HAP-1 (cell line): ENCODE measurements around the gene NDUFB1.

ENCODE experiments used
- DNase-seq, 2 experiments: peaks; one replicate each; pipeline ENCODE4 v3.0.0-alpha.2; 2016 to 2020; ENCODE audit warnings: low spot score in 2 of 2
- H3K27me3 ChIP-seq: fragments of 250-450 bp; sonication (Bioruptor Pico); 2 replicates; pipeline ENCODE4 v1.5.1; 2020; ENCODE audit warnings: low read depth, mild to moderate bottlenecking, moderate library complexity
- H3K36me3 ChIP-seq: fragments of 250-450 bp; sonication (Bioruptor Pico); replicated peaks from 2 replicates; pipeline ENCODE4 v1.5.1; 2020; ENCODE audit warnings: mild to moderate bottlenecking
- H3K4me1 ChIP-seq: fragments of 250-450 bp; sonication (Bioruptor Pico); 2 replicates; pipeline ENCODE4 v1.5.1; 2020; ENCODE audit warnings: mild to moderate bottlenecking
- H3K4me3 ChIP-seq: fragments of 250-450 bp; sonication (Bioruptor Pico); 2 replicates; pipeline ENCODE4 v1.5.1; 2020; ENCODE audit warnings: mild to moderate bottlenecking, moderate library complexity
- H3K9me3 ChIP-seq: fragments of 250-450 bp; sonication (Bioruptor Pico); 2 replicates; pipeline ENCODE4 v1.5.1; 2020; ENCODE audit warnings: mild to moderate bottlenecking, moderate library complexity
- in situ Hi-C: fragments of 300-500 bp; cut with MboI; formaldehyde crosslinking; loops from 3 replicates; pipeline ENCODE4 v1.14.3; 2020; ENCODE audit warnings: low sequenced_read_pairs, inconsistent platforms, mixed read lengths

The NDUFB1 gene

DNA sequence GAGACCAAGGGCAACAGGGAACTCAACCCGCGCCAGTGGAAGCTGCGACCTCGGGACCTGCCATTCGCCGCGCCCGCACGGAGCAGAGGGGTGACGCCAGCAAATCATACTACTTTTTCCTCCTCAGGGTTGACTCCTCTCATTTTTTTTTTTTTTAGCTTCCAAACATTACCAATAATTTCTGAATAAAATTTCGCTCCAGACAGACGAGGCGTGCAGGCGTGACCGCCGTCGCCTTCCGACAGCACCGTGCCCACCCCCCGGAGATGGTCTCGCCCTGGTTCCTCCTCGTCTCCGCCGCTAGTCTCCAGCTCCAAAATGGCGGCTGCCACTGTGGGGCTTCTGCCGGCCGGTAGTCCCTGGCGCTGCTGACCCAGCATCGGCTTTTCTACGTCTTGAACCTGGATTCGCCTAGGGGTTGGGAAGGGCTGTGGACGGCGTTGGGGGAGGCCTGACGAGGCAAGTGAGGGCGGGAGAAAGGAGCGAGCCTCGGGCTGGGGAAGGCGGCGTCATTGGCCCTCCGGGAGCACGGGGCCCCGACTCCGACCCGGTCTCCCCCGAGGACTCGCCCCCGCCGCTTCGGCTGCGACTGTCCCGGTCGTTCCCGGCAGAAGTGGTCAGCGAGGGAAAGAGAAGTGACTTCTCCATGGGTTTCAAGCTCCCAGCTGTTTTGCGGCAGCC lies at the start of gene NDUFB1, which contains the start of gene CPSF2:
TSS of gene NDUFB1 (minus strand) at position 37 of the 681 bp plus-strand sequence. CDS start 4,069 bp downstream, outside the sequence.
TSS of gene CPSF2 (plus strand) at position 300 of the 681 bp plus-strand sequence. CDS start 9,016 bp downstream, outside the sequence.
- Histone ChIP-seq H3K27me3 (no peaks in the 10 kb centered on the region), H3K4me3 (peak within 1 kb of the TSS; percentile 96), H3K36me3 (peaks cover 31% of the 10 kb centered on the region), H3K4me1 (peaks cover 15% of the 10 kb centered on the region), H3K9me3 (no peaks in the 10 kb centered on the region)
- in situ Hi-C loops, result no loop called here
- peak; percentile 66 to 88 for DNase-seq

DNA sequence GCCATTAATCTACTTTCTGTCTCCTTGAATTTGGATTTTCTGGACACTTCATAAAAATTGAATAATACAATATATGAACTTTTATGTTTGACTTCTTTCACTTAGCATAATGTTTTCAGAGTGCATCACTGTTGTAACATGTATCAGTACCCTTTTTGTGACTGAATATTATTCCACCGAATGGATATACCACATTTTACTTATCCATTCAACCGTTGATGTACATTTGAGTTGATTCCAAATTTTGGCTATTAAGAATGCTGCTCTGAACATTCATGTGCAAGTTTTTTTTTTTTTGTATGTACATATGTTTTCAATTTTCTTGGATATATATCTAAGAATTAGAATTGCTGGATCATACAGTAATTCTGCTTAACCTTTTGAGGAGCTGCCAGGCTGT lies 43.5 kb upstream of the NDUFB1 start:
- Histone ChIP-seq H3K4me1 (no peaks in the 10 kb centered on the region; the same call in 1 of the 2 replicates), H3K9me3 (no peaks in the 10 kb centered on the region), H3K4me3 (no peak overlapping the region), H3K36me3 (peaks cover 54% of the 10 kb centered on the region), H3K27me3 (no peaks in the 10 kb centered on the region)
- in situ Hi-C loops, result no loop called here
- no peak for DNase-seq

DNA sequence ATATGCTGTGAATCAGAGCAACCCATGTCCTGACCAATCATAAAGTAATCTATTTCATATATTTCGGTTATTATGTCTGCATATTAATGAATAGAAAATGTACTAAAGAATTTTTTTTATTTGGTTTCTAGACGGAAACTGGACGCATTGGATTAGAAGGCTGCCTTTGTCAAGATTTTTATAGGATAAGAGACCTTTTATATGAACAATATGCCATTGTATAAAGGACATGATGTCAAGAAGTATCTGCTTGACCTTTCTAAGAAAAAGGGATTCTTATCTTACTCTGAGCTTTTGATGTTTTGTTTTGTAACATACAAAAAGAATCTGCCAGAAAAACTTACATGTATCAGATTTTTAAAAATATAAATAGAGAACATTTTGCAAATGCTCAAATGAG lies 40.0 kb upstream of the NDUFB1 start:
- no peaks in the 10 kb centered on the region for H3K9me3 ChIP-seq
- in situ Hi-C loops, result no loop called here
- peaks cover 81% of the 10 kb centered on the region for H3K36me3 ChIP-seq
- H3K4me1 ChIP-seq, result no peaks in the 10 kb centered on the region; the same call in 1 of the 2 replicates
- peak in 1 of 2 experiments; percentile 26 for DNase-seq
- no peaks in the 10 kb centered on the region for H3K27me3 ChIP-seq
- H3K4me3 ChIP-seq, result no peak overlapping the region

DNA sequence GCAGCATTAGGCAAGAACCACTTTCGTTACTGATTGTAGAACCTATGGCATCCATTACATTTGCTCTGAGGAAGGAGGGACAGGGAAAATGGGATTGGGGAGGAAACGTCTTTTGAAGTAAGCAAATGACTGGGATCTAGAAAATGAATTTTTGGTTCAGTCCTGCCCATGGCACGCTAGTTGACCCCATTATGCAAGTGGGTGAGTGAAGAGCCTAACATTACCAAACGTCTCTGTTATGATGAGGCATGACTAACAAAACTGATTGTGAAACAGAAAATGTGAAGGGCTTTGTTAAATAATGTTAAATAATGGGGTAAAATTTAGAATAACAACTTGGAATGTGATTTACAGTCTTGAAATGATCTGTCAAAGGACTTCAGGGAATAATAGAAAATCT lies 39.1 kb upstream of the NDUFB1 start:
- Histone ChIP-seq H3K36me3 (peaks cover 87% of the 10 kb centered on the region), H3K4me3 (no peak overlapping the region), H3K4me1 (no peaks in the 10 kb centered on the region; the same call in 1 of the 2 replicates), H3K9me3 (no peaks in the 10 kb centered on the region), H3K27me3 (no peaks in the 10 kb centered on the region)
- DNase-seq, result no peak
- in situ Hi-C loops, result no loop called here

DNA sequence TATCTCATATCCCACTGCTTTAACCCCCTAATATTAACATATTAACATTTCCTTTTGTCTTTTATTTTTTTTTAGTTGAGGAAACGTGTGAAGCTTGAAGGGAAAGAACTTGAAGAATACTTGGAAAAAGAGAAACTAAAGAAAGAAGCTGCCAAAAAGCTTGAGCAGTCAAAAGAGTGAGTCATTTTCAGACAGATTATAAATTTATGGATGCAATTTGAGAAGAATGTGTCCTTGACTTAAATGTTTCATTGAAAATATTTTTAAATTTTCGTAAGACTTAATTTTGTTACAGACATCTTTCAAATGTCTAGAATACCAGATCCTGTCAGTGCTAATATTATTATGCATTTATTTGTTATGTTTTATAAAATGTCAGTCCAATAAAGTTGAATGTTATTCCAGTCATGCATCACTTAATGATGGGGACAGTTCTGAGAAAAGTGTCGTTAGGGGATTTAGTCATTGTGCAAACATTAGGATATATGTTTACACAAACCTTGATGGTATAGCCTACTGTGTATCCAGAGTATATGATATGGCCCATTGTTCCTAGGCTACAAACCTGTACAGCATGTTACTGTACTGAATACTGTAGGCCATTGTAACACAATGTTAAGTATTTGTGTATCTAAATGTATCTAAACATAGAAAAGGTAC lies 32.9 kb upstream of the NDUFB1 start:
- H3K4me3 ChIP-seq, result no peak overlapping the region
- no peaks in the 10 kb centered on the region for H3K9me3 ChIP-seq
- DNase-seq, result no peak
- in situ Hi-C loops, result no loop called here
- H3K27me3 ChIP-seq, result no peaks in the 10 kb centered on the region
- H3K4me1 ChIP-seq, result no peaks in the 10 kb centered on the region
- peaks cover 56% of the 10 kb centered on the region for H3K36me3 ChIP-seq

DNA sequence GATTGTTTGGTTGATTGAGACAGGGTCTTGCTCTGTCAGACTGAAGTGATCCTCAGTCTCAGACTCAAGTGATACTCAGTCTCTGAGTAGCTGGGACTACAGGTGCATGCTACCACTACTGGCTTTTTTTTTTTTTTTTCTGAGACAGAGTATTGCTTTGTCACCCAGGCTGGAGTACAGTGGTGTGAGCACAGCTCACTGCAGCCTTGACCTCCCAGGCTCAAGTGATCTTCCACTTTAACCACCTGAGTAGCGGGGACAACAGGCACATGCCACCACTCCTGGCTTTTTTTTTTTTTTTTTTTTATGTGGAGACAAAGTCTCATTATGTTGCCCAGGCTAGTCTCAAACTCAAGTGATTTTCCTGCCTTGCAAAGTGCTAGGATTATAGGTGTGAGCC lies 32.1 kb upstream of the NDUFB1 start:
- no peak for DNase-seq
- no peaks in the 10 kb centered on the region for H3K27me3 ChIP-seq
- H3K9me3 ChIP-seq, result no peaks in the 10 kb centered on the region
- in situ Hi-C loops, result no loop called here
- H3K36me3 ChIP-seq, result peaks cover 55% of the 10 kb centered on the region
- H3K4me1 ChIP-seq, result no peaks in the 10 kb centered on the region
- no peak overlapping the region for H3K4me3 ChIP-seq

DNA sequence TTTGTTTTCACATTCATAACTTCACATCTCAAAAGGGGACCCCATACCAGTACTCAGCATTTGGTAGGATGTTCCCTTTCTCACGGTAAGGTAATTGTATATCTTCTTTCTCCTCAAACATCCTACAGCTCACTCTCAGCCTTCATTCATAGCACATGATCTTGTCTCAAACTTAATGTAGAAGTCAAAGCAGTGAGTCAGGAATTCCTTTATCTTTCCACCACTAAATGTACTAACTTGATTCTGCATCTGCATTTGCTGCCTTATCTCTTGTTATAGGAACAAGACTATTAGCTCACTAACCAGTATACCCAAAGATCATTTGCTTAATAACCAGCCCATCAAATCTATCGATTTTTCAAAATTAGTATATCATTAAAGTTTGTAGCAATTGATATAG lies 23.2 kb upstream of the NDUFB1 start:
- in situ Hi-C loops, result loop anchor here (25.0 kb wide), 1 partner anchor 543 kb away; no protein-coding TSS in a partner anchor
- H3K36me3 ChIP-seq, result peaks cover 81% of the 10 kb centered on the region

DNA sequence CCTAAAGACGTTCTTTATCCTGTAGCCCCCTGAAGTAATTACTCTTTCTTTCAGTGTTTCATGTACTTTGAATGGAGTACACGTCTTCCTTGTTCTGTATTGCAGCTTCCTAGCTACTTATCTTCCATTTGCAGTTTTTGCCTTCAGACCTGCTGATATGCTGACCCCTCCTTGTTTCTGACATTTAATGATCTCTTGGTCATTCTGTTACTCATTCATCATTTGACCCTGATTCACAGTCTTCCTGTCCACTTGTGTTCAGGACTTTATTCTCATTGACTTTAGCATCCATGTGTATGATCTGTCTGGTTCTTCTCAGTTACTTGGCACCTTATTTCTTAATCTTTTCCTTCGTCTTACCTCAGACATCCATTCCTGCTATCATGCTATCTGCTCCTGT lies 22.5 kb upstream of the NDUFB1 start:
- DNase-seq, result no peak
- peaks cover 80% of the 10 kb centered on the region for H3K36me3 ChIP-seq
- no peaks in the 10 kb centered on the region for H3K9me3 ChIP-seq
- in situ Hi-C loops, result loop anchor here (25.0 kb wide), 1 partner anchor 543 kb away; no protein-coding TSS in a partner anchor
- no peaks in the 10 kb centered on the region for H3K27me3 ChIP-seq
- no peak overlapping the region for H3K4me3 ChIP-seq
- H3K4me1 ChIP-seq, result no peaks in the 10 kb centered on the region

More for the DNA sequence above, 23.2 kb upstream of the NDUFB1 start:
- DNase-seq, result no peak
- no peak overlapping the region for H3K4me3 ChIP-seq
- H3K27me3 ChIP-seq, result no peaks in the 10 kb centered on the region
- H3K9me3 ChIP-seq, result no peaks in the 10 kb centered on the region
- H3K4me1 ChIP-seq, result no peaks in the 10 kb centered on the region

DNA sequence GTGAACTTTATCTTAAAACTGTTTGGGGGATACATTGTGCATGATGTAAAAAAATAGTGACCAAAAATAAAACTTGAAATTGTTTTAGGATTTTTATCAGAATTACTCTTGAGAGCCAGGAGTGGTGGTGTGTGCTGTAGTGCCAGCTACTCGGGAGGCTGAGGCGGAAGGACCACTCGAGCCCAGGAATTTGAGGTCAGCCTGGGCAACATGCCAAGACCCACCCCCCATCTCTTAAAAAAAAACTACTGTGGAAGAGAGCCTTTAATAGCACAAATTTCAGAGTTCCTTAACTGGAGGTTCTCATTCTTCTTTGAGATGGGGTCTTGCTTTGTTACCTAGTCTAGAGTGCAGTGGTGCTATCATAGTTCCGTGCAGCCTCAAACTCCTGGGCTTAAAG lies 21.8 kb upstream of the NDUFB1 start:
- Histone ChIP-seq H3K36me3 (peaks cover 84% of the 10 kb centered on the region), H3K9me3 (no peaks in the 10 kb centered on the region), H3K4me1 (no peaks in the 10 kb centered on the region), H3K27me3 (no peaks in the 10 kb centered on the region), H3K4me3 (no peak overlapping the region)
- DNase-seq, result no peak
- in situ Hi-C loops, result loop anchor here (25.0 kb wide), 1 partner anchor 544 kb away; no protein-coding TSS in a partner anchor

DNA sequence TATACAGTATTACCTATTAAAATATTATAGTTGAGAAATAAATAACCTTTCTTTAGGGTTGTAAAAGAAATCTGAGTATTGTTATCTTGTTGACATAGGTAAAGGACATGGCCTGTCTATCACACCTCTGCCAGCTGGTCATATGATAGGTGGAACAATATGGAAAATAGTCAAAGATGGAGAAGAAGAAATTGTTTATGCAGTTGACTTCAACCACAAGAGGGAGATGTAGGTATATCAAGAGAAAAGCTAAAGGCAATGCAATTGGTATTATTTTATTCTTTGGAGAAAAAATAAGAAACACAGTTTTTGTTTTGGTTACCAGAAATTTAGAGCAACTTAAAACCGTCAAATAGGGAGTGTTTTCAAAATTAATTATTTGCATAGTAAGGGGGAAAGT lies 13.8 kb upstream of the NDUFB1 start:
- Histone ChIP-seq H3K4me1 (no peaks in the 10 kb centered on the region), H3K9me3 (no peaks in the 10 kb centered on the region), H3K27me3 (no peaks in the 10 kb centered on the region), H3K4me3 (no peak overlapping the region), H3K36me3 (peaks cover 68% of the 10 kb centered on the region)
- in situ Hi-C loops, result loop anchor here (25.0 kb wide), 1 partner anchor 552 kb away; no protein-coding TSS in a partner anchor
- peak in 1 of 2 experiments; percentile 29 for DNase-seq

DNA sequence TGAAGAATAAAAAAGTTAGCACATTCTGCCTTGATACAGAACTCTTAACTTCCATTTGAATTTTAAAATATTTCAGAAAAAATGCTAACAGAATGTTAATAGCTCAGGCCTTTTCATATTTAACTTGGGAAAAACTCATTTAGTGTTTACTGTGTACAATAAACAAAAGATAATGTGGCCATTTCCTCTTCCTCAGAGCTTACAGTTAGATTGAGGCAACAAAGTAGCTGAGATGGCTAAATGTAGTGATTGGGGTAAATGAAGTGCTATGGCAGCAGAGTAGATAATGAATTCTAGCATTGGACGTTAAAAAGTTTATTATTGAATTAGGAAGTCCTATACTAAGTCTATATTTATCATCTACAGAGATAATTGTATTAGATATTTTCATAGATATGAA lies 12.9 kb upstream of the NDUFB1 start:
- Histone ChIP-seq H3K27me3 (no peaks in the 10 kb centered on the region), H3K4me1 (no peaks in the 10 kb centered on the region), H3K4me3 (no peak overlapping the region), H3K36me3 (peaks cover 71% of the 10 kb centered on the region), H3K9me3 (no peaks in the 10 kb centered on the region)
- no peak for DNase-seq
- in situ Hi-C loops, result loop anchor here (25.0 kb wide), 1 partner anchor 553 kb away; no protein-coding TSS in a partner anchor

DNA sequence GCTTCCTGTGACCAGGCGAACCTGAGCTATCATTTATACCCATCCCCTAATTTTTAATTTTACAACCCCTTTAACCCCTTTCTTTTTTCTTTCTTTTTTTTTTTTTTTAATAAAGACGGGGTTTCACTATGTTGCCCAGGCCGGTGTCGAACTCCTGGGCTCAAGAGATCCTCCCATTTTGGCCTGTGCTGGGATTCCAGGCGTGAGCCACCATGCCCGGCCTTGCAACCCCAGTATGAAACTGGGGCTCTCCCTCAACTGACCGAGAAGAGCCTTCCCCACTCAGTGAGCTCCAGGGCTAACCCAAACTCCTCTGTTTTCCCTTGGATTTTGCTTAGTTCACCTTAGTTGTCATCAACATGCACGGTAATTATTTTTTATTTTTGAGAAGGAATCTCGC lies 1.3 kb upstream of the NDUFB1 start:
- Histone ChIP-seq H3K4me3 (peak overlapping the region; percentile 96), H3K9me3 (no peaks in the 10 kb centered on the region), H3K27me3 (no peaks in the 10 kb centered on the region), H3K4me1 (peaks cover 15% of the 10 kb centered on the region), H3K36me3 (peaks cover 32% of the 10 kb centered on the region)
- in situ Hi-C loops, result no loop called here
- no peak for DNase-seq

DNA sequence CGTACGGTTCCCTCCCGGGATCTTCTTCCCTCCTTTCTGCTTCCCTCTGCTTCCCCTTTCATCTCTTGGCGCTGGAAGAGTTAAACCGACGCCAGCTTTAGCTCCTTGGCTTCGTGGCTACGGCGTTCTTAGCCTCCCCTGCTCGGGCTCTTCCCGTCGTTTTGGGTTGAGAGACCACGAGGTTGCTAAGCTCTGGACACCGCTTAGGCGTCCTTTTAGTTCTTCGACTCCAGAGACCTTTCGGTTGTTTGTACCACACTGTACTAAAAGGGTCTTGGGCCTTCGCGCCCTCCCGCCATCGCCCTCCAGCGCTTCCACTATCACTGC lies 808 bp upstream of the NDUFB1 start:
- Histone ChIP-seq H3K4me3 (peak overlapping the region; percentile 96), H3K36me3 (peaks cover 31% of the 10 kb centered on the region), H3K27me3 (no peaks in the 10 kb centered on the region), H3K9me3 (no peaks in the 10 kb centered on the region), H3K4me1 (peaks cover 15% of the 10 kb centered on the region)
- in situ Hi-C loops, result no loop called here
- DNase-seq, result peak; percentile 24 to 39

DNA sequence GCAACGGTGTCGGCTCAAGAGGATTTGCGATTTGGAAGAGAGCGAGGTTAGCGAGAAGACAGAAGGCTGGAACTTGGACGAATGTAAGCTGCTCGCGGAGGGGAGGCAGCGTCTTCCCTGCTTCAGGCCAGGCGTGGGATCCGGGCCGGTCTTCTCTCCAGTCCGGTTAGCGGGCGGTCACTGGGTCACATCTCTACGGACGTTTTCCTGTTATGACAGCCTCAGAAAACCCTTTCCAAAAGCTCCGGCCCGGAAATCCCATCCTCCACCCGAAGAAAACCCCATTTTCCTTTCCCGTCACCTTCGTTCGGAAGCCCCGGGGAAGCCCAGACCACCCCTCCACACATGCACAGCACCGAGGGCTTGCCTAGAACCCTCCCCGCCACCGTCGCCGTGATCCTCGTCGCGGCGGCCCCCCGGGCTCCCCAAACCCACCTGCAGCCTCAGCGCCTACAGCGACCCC lies 268 bp downstream of the NDUFB1 start:
- Histone ChIP-seq H3K4me3 (peak overlapping the region; percentile 96), H3K4me1 (peaks cover 15% of the 10 kb centered on the region), H3K36me3 (peaks cover 29% of the 10 kb centered on the region), H3K27me3 (no peaks in the 10 kb centered on the region), H3K9me3 (no peaks in the 10 kb centered on the region)
- peak; percentile 19 to 42 for DNase-seq
- in situ Hi-C loops, result no loop called here
